HG03095 (cell line): ENCODE results near the gene FARP2.
"Not testable (repeated sequence)": the region's sequence is repeated elsewhere in the genome, so short reads cannot be mapped to it uniquely, and the experiment has no call there.

Source experiments
- ATAC-seq: cut with Tn5 transposase; IDR thresholded peaks from one replicate; pipeline ENCODE4 v1.9.1; 2021; ENCODE audit warnings: moderate library complexity; ENCODE audit not compliant: unreplicated experiment

FARP2 gene

GRCh38 chr2:241359481-241360045 lies 3.5 kb downstream of the FARP2 start:
- ATAC-seq = no peak

- no peak for ATAC-seq
These were observed 7.3 kb downstream of the FARP2 start for GRCh38 chr2:241363426-241363825.

GRCh38 chr2:241364781-241365180 lies 8.7 kb downstream of the FARP2 start:
- ATAC-seq = no peak

- no peak for ATAC-seq
These were observed 10.6 kb downstream of the FARP2 start for GRCh38 chr2:241366678-241367077.

- ATAC-seq = no peak
These were observed 12.6 kb downstream of the FARP2 start for GRCh38 chr2:241368643-241369042.

- ATAC-seq = no peak
These were observed 16.4 kb downstream of the FARP2 start for GRCh38 chr2:241372361-241372992.

- ATAC-seq = no peak
These were observed 17.4 kb downstream of the FARP2 start for GRCh38 chr2:241373446-241373845.

GRCh38 chr2:241373906-241374305 lies 17.8 kb downstream of the FARP2 start:
- ATAC-seq = not testable (repeated sequence)

GRCh38 chr2:241375300-241375699 lies 19.2 kb downstream of the FARP2 start:
- no peak for ATAC-seq

- ATAC-seq = no peak
These were observed 20.7 kb downstream of the FARP2 start for GRCh38 chr2:241376808-241377207.

GRCh38 chr2:241378816-241379215 lies 22.7 kb downstream of the FARP2 start:
- no peak for ATAC-seq

GRCh38 chr2:241379481-241380480 lies 23.7 kb downstream of the FARP2 start:
- no peak for ATAC-seq

- no peak for ATAC-seq
These were observed 25.8 kb downstream of the FARP2 start for GRCh38 chr2:241381872-241382271.

- ATAC-seq = not testable (repeated sequence)
These were observed 29.4 kb downstream of the FARP2 start for GRCh38 chr2:241385450-241385849.

- ATAC-seq = no peak
These were observed 30.4 kb downstream of the FARP2 start for GRCh38 chr2:241386519-241386918.

- ATAC-seq = no peak
These were observed 33.6 kb downstream of the FARP2 start for GRCh38 chr2:241389697-241390096.

GRCh38 chr2:241390301-241391206 lies 34.5 kb downstream of the FARP2 start:
- no peak for ATAC-seq

GRCh38 chr2:241391892-241392665 lies 36.0 kb downstream of the FARP2 start:
- no peak for ATAC-seq

GRCh38 chr2:241392753-241393152 lies 36.7 kb downstream of the FARP2 start:
- not testable (repeated sequence) for ATAC-seq
